ENCODE measurements around the gene GPR25.

The GPR25 gene

GRCh38 chr1:200866521-200866920, 6.3 kb upstream of the GPR25 start:
- Histone ChIP-seq H3K4me1 (ENCODE audit: insufficient read depth, low read length, poor library complexity, severe bottlenecking) (peaks cover 85% of the 10 kb centered on the region), H3K4me3 (ENCODE audit: low read length, poor library complexity, severe bottlenecking) (no peak overlapping the region), H3F3A (ENCODE audit: low read depth) (peaks cover 12% of the 10 kb centered on the region; the same call in 1 of the 2 replicates), H3K27me3 (ENCODE audit: insufficient read depth, low read length, poor library complexity, severe bottlenecking) (no peaks in the 10 kb centered on the region), H2AFZ (ENCODE audit: low read length) (no peak overlapping the region), H3K79me2 (ENCODE audit: insufficient read depth, low read length) (no peaks in the 10 kb centered on the region), H4K20me1 (ENCODE audit: insufficient read depth, low read length, poor library complexity, severe bottlenecking) (no peaks in the 10 kb centered on the region), H3K4me2 (ENCODE audit: low read depth, low read length, poor library complexity, severe bottlenecking) (no peak overlapping the region), H3K36me3 (ENCODE audit: insufficient read depth, low read length) (no peaks in the 10 kb centered on the region), H3K9me3 (ENCODE audit: insufficient read depth, low read depth, low read length) (no peaks in the 10 kb centered on the region), H3K9me2 (replicated peaks; ENCODE audit: low read depth, low read length) (no peaks in the 10 kb centered on the region), H3K9ac (ENCODE audit: low read depth, low read length, poor library complexity, severe bottlenecking) (no peak overlapping the region)
- TF ChIP-seq EZH2phosphoT487 (IDR thresholded peaks at IDR 0.05; ENCODE audit: borderline replicate concordance) = no peak
- no peak for TF ChIP-seq CTCF (conservative IDR thresholded peaks at IDR 0.05; ENCODE audit: low read length)

GRCh38 chr1:200867018-200867811, 5.6 kb upstream of the GPR25 start:
- Histone ChIP-seq H3K27me3 (ENCODE audit: insufficient read depth, low read length, poor library complexity, severe bottlenecking) (no peaks in the 10 kb centered on the region), H3F3A (ENCODE audit: low read depth) (peaks cover 12% of the 10 kb centered on the region; the same call in 1 of the 2 replicates), H3K9me2 (replicated peaks; ENCODE audit: low read depth, low read length) (no peaks in the 10 kb centered on the region), H3K4me2 (ENCODE audit: low read depth, low read length, poor library complexity, severe bottlenecking) (no peak overlapping the region), H2AFZ (ENCODE audit: low read length) (no peak overlapping the region), H3K36me3 (ENCODE audit: insufficient read depth, low read length) (no peaks in the 10 kb centered on the region), H3K9me3 (ENCODE audit: insufficient read depth, low read depth, low read length) (no peaks in the 10 kb centered on the region), H3K9ac (ENCODE audit: low read depth, low read length, poor library complexity, severe bottlenecking) (no peak overlapping the region), H3K4me3 (ENCODE audit: low read length, poor library complexity, severe bottlenecking) (no peak overlapping the region), H3K79me2 (ENCODE audit: insufficient read depth, low read length) (no peaks in the 10 kb centered on the region), H4K20me1 (ENCODE audit: insufficient read depth, low read length, poor library complexity, severe bottlenecking) (no peaks in the 10 kb centered on the region), H3K4me1 (ENCODE audit: insufficient read depth, low read length, poor library complexity, severe bottlenecking) (peaks cover 83% of the 10 kb centered on the region)
- TF ChIP-seq EZH2phosphoT487 (IDR thresholded peaks at IDR 0.05; ENCODE audit: borderline replicate concordance) = no peak
- no peak for TF ChIP-seq CTCF (conservative IDR thresholded peaks at IDR 0.05; ENCODE audit: low read length)

GRCh38 chr1:200869376-200869752, 3.4 kb upstream of the GPR25 start:
- Histone ChIP-seq H3K9ac (ENCODE audit: low read depth, low read length, poor library complexity, severe bottlenecking) (peak overlapping the region; percentile 58), H3K9me3 (ENCODE audit: insufficient read depth, low read depth, low read length) (no peaks in the 10 kb centered on the region), H4K20me1 (ENCODE audit: insufficient read depth, low read length, poor library complexity, severe bottlenecking) (no peaks in the 10 kb centered on the region), H3K4me1 (ENCODE audit: insufficient read depth, low read length, poor library complexity, severe bottlenecking) (peaks cover 63% of the 10 kb centered on the region), H3K4me2 (ENCODE audit: low read depth, low read length, poor library complexity, severe bottlenecking) (peak overlapping the region; percentile 65), H3K4me3 (ENCODE audit: low read length, poor library complexity, severe bottlenecking) (peak overlapping the region; percentile 59), H3K79me2 (ENCODE audit: insufficient read depth, low read length) (no peaks in the 10 kb centered on the region), H3K36me3 (ENCODE audit: insufficient read depth, low read length) (no peaks in the 10 kb centered on the region), H3K27me3 (ENCODE audit: insufficient read depth, low read length, poor library complexity, severe bottlenecking) (no peaks in the 10 kb centered on the region), H2AFZ (ENCODE audit: low read length) (no peak overlapping the region), H3K9me2 (replicated peaks; ENCODE audit: low read depth, low read length) (no peaks in the 10 kb centered on the region), H3F3A (ENCODE audit: low read depth) (peaks cover 12% of the 10 kb centered on the region; the same call in 1 of the 2 replicates)
- TF ChIP-seq CTCF (conservative IDR thresholded peaks at IDR 0.05; ENCODE audit: low read length) (no peak), EZH2phosphoT487 (IDR thresholded peaks at IDR 0.05; ENCODE audit: borderline replicate concordance) (no peak)
